Astrocyte (in vitro differentiated cells and primary cell): ENCODE data around the gene ARFIP1.

Experiments used
- EZH2 ChIP-seq: IDR thresholded peaks from 2 replicates; pipeline ENCODE4 v1.6.1; 2012; ENCODE audit warnings: mild to moderate bottlenecking, low read length, inconsistent platforms; ENCODE audit not compliant: insufficient read depth
- TF ChIP-seq, protein P1 (sequence below): IDR thresholded peaks from 2 replicates; pipeline ENCODE4 v1.5.1; 2011; ENCODE audit warnings: low read depth, mild to moderate bottlenecking, inconsistent platforms, low read length, moderate library complexity; ENCODE audit not compliant: insufficient read depth

- no peak for TF ChIP-seq EZH2
- TF ChIP-seq, protein P1, sequence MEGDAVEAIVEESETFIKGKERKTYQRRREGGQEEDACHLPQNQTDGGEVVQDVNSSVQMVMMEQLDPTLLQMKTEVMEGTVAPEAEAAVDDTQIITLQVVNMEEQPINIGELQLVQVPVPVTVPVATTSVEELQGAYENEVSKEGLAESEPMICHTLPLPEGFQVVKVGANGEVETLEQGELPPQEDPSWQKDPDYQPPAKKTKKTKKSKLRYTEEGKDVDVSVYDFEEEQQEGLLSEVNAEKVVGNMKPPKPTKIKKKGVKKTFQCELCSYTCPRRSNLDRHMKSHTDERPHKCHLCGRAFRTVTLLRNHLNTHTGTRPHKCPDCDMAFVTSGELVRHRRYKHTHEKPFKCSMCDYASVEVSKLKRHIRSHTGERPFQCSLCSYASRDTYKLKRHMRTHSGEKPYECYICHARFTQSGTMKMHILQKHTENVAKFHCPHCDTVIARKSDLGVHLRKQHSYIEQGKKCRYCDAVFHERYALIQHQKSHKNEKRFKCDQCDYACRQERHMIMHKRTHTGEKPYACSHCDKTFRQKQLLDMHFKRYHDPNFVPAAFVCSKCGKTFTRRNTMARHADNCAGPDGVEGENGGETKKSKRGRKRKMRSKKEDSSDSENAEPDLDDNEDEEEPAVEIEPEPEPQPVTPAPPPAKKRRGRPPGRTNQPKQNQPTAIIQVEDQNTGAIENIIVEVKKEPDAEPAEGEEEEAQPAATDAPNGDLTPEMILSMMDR = no peak
These were observed 80.3 kb downstream of the ARFIP1 start for GRCh38 chr4:152860046-152860445.
